Neural cell (in vitro differentiated cells): ENCODE data around the gene TFDP2. TPM values are rescaled to one million over a fixed set of nuclear protein-coding genes. Genes with fewer than 3 reads are reported as not detected.

Source experiments
- H2AFZ ChIP-seq: fragments of 200-600, 300-800 bp; sonication (generic), shearing (Covaris generic); 2 replicates; pipeline ENCODE4 v1.6.0; 2014; ENCODE audit warnings: low read depth, mild to moderate bottlenecking, antibody characterized with exemption, low read length, moderate library complexity
- H3F3A ChIP-seq: fragments of 200-600 bp; shearing (Covaris generic); 2 replicates; pipeline ENCODE4 v1.6.1; 2016; ENCODE audit warnings: mild to moderate bottlenecking, moderate library complexity, mixed read lengths, antibody characterized with exemption, low read length; ENCODE audit not compliant: insufficient read depth, poor library complexity, severe bottlenecking
- H3K27ac ChIP-seq: fragments of 200-600, 300-800 bp; sonication (generic), shearing (Covaris generic); 2 replicates; pipeline ENCODE4 v1.5.1; 2014; ENCODE audit warnings: mild to moderate bottlenecking, low read length, moderate library complexity
- H3K27me3 ChIP-seq: fragments of 300-800, 200-600 bp; sonication (generic), shearing (Covaris generic); 2 replicates; pipeline ENCODE4 v1.6.0; 2014; ENCODE audit warnings: mild to moderate bottlenecking, low read depth, low read length, moderate library complexity; ENCODE audit not compliant: insufficient read depth
- H3K36me3 ChIP-seq: fragments of 300-800, 200-600 bp; sonication (generic), shearing (Covaris generic); 2 replicates; pipeline ENCODE4 v1.5.1; 2014; ENCODE audit warnings: mild to moderate bottlenecking, antibody characterized with exemption, low read length, moderate library complexity; ENCODE audit not compliant: insufficient read depth
- H3K4me2 ChIP-seq: fragments of 300-800, 200-600 bp; sonication (generic), shearing (Covaris generic); 2 replicates; pipeline ENCODE4 v1.6.0; 2014; ENCODE audit warnings: mild to moderate bottlenecking, low read length
- H3K4me3 ChIP-seq: fragments of 300-800, 200-600 bp; sonication (generic), shearing (Covaris generic); 2 replicates; pipeline ENCODE4 v1.5.1; 2014; ENCODE audit warnings: mild to moderate bottlenecking, low read length, moderate library complexity
- H3K79me2 ChIP-seq: fragments of 200-600 bp; shearing (Covaris generic); replicated peaks from 2 replicates; pipeline ENCODE4 v1.6.0; 2014; ENCODE audit warnings: mild to moderate bottlenecking, low read length, moderate library complexity; ENCODE audit not compliant: insufficient read depth
- H3K9ac ChIP-seq: fragments of 300-800, 200-600 bp; sonication (generic), shearing (Covaris generic); 2 replicates; pipeline ENCODE4 v1.6.1; 2016; ENCODE audit warnings: mild to moderate bottlenecking, low read length, mixed read lengths
- H3K9me2 ChIP-seq: fragments of 200-600 bp; shearing (Covaris generic); 2 replicates; pipeline ENCODE4 v1.6.1; 2016; ENCODE audit warnings: mild to moderate bottlenecking, low read length, mixed read lengths; ENCODE audit not compliant: insufficient read depth
- H3K9me3 ChIP-seq: fragments of 200-600, 300-800 bp; sonication (generic), shearing (Covaris generic); 2 replicates; pipeline ENCODE4 v1.6.1; 2016; ENCODE audit warnings: mild to moderate bottlenecking, mixed run types, low read length, moderate library complexity, mixed read lengths
- H4K20me1 ChIP-seq: fragments of 200-600 bp; shearing (Covaris generic); 2 replicates; pipeline ENCODE4 v1.6.1; 2016; ENCODE audit warnings: mild to moderate bottlenecking, mixed run types; ENCODE audit not compliant: insufficient read depth
- EP300 ChIP-seq: fragments of 450-650 bp; conservative IDR thresholded peaks from 2 replicates; pipeline ENCODE4 v1.6.1; 2014; ENCODE audit warnings: antibody characterized with exemption, mild to moderate bottlenecking, moderate library complexity; ENCODE audit not compliant: poor library complexity, severe bottlenecking
- EZH2 ChIP-seq: fragments of 200-600, 300-800 bp; shearing (Covaris generic), sonication (generic); IDR thresholded peaks from 2 replicates; pipeline ENCODE4 v1.6.1; 2014; ENCODE audit warnings: antibody characterized with exemption, low read length, borderline replicate concordance, mild to moderate bottlenecking; ENCODE audit not compliant: insufficient read depth, poor library complexity, severe bottlenecking
- MXI1 ChIP-seq: fragments of 450-650 bp; conservative IDR thresholded peaks from 2 replicates; pipeline ENCODE4 v1.6.1; 2014; ENCODE audit warnings: antibody characterized with exemption, mild to moderate bottlenecking; ENCODE audit not compliant: poor library complexity, severe bottlenecking
- POLR2AphosphoS5 ChIP-seq: IDR thresholded peaks from 2 replicates; pipeline ENCODE4 v1.6.1; 2012
- RAD21 ChIP-seq: fragments of 450-650 bp; conservative IDR thresholded peaks from 2 replicates; pipeline ENCODE4 v1.6.1; 2014; ENCODE audit warnings: antibody characterized with exemption, mild to moderate bottlenecking, moderate library complexity
- SMC3 ChIP-seq: fragments of 450-650 bp; conservative IDR thresholded peaks from 2 replicates; pipeline ENCODE4 v1.6.1; 2014; ENCODE audit warnings: antibody characterized with exemption, mild to moderate bottlenecking, moderate library complexity; ENCODE audit not compliant: poor library complexity
- TAF1 ChIP-seq: IDR thresholded peaks from 2 replicates; pipeline ENCODE4 v1.6.1; 2012; ENCODE audit warnings: low read depth
- polyA plus RNA-seq: library from polyadenylated mRNA; depleted of rRNA; stranded (reverse); fragments of >200 nt; gene quantifications from 2 replicates; pipeline ENCODE4 v1.2.3, GENCODE V29; 2014
- TF ChIP-seq, protein P1 (sequence below): fragments of 450-650 bp; IDR thresholded peaks from 2 replicates; pipeline ENCODE4 v1.5.1; 2014; ENCODE audit warnings: antibody characterized with exemption, mild to moderate bottlenecking, moderate library complexity; ENCODE audit not compliant: poor library complexity, severe bottlenecking
- TF ChIP-seq, protein P2 (sequence below): IDR thresholded peaks from 2 replicates; pipeline ENCODE4 v1.6.1; 2012; ENCODE audit warnings: borderline replicate concordance

TFDP2 gene
- polyA plus RNA-seq, 1 donor from 2014 or later, result 17.0 TPM

GRCh38 chr3:141949972-141950371 lies 199.4 kb downstream of the TFDP2 start:
- Histone ChIP-seq H3K27me3 (no peaks in the 10 kb centered on the region), H3K9me3 (no peaks in the 10 kb centered on the region), H3K79me2 (no peaks in the 10 kb centered on the region), H3K36me3 (no peaks in the 10 kb centered on the region), H3F3A (no peaks in the 10 kb centered on the region), H2AFZ (no peak overlapping the region), H4K20me1 (no peaks in the 10 kb centered on the region), H3K4me3 (no peak overlapping the region), H3K9me2 (no peaks in the 10 kb centered on the region), H3K4me2 (no peak overlapping the region), H3K27ac (no peak overlapping the region), H3K9ac (no peak overlapping the region)
- TF ChIP-seq TAF1 (no peak), POLR2AphosphoS5 (no peak)
- TF ChIP-seq, protein P1, sequence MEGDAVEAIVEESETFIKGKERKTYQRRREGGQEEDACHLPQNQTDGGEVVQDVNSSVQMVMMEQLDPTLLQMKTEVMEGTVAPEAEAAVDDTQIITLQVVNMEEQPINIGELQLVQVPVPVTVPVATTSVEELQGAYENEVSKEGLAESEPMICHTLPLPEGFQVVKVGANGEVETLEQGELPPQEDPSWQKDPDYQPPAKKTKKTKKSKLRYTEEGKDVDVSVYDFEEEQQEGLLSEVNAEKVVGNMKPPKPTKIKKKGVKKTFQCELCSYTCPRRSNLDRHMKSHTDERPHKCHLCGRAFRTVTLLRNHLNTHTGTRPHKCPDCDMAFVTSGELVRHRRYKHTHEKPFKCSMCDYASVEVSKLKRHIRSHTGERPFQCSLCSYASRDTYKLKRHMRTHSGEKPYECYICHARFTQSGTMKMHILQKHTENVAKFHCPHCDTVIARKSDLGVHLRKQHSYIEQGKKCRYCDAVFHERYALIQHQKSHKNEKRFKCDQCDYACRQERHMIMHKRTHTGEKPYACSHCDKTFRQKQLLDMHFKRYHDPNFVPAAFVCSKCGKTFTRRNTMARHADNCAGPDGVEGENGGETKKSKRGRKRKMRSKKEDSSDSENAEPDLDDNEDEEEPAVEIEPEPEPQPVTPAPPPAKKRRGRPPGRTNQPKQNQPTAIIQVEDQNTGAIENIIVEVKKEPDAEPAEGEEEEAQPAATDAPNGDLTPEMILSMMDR, result no peak

GRCh38 chr3:141949399-141949798 lies 199.9 kb downstream of the TFDP2 start:
- Histone ChIP-seq H3K27me3 (no peaks in the 10 kb centered on the region), H3F3A (no peaks in the 10 kb centered on the region), H3K9ac (no peak overlapping the region), H3K27ac (no peak overlapping the region), H4K20me1 (no peaks in the 10 kb centered on the region), H3K36me3 (no peaks in the 10 kb centered on the region), H2AFZ (no peak overlapping the region), H3K9me2 (no peaks in the 10 kb centered on the region), H3K4me2 (no peak overlapping the region), H3K79me2 (no peaks in the 10 kb centered on the region), H3K4me3 (no peak overlapping the region), H3K9me3 (no peaks in the 10 kb centered on the region)
- TF ChIP-seq EP300 (no peak), SMC3 (no peak), MXI1 (no peak), EZH2 (no peak), RAD21 (no peak), TAF1 (no peak), POLR2AphosphoS5 (no peak)
- TF ChIP-seq, protein P1, result no peak
- TF ChIP-seq, protein P2, sequence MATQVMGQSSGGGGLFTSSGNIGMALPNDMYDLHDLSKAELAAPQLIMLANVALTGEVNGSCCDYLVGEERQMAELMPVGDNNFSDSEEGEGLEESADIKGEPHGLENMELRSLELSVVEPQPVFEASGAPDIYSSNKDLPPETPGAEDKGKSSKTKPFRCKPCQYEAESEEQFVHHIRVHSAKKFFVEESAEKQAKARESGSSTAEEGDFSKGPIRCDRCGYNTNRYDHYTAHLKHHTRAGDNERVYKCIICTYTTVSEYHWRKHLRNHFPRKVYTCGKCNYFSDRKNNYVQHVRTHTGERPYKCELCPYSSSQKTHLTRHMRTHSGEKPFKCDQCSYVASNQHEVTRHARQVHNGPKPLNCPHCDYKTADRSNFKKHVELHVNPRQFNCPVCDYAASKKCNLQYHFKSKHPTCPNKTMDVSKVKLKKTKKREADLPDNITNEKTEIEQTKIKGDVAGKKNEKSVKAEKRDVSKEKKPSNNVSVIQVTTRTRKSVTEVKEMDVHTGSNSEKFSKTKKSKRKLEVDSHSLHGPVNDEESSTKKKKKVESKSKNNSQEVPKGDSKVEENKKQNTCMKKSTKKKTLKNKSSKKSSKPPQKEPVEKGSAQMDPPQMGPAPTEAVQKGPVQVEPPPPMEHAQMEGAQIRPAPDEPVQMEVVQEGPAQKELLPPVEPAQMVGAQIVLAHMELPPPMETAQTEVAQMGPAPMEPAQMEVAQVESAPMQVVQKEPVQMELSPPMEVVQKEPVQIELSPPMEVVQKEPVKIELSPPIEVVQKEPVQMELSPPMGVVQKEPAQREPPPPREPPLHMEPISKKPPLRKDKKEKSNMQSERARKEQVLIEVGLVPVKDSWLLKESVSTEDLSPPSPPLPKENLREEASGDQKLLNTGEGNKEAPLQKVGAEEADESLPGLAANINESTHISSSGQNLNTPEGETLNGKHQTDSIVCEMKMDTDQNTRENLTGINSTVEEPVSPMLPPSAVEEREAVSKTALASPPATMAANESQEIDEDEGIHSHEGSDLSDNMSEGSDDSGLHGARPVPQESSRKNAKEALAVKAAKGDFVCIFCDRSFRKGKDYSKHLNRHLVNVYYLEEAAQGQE, result no peak
